NCI-H146 treated with DMSO at 0.1 percent for 48 hours (cell line): ENCODE results near the gene SUV39H2.
A peak's percentile ranks its signal among the peaks of the same experiment; 100 is the strongest.
"Not testable (repeated sequence)": the region's sequence is repeated elsewhere in the genome, so short reads cannot be mapped to it uniquely, and the experiment has no call there.

Experiments used
- DNase-seq: peaks from one replicate; lab custom pipeline; 2025; ENCODE audit not compliant: unreplicated experiment; lab: John Stamatoyannopoulos, UW

The SUV39H2 gene

DNA sequence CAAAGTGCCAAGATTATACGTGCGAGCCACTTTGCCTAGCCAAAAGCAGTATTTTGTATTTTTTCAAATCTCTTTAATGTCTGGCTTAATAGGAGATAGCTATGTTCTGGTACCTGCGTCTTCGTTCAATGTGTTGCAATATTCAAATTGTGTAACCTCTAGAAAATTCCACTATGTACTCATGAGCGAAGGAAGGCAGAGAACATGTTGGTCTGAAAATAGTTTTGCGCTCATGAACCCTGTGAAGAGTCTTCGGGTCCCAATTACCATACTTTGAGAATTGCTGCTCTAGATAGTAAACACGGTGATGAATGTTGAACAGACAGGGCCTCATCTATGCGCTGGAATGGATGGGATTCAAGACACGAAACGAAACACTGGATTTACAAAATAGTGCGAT lies 2.7 kb upstream of the SUV39H2 start:
- DNase-seq, result no peak

DNA sequence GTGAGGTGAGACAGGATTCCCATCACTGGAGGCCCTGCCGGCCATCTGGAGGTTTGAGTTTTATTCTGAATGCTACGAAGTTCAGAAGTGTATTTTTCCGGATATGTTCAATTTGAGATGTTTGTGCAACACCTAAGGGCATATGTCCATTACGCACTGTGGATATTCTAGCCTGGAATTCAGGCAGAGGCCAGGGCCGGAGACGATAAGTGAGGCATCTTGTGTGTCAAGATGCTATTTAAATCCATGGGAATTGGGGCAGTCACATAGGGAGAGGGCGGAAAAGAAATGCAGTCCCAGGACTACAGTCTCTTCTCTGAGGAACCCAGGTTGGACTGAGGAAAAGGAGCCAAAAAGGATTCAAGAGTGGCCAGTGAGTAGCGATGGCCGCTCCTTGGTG lies 1.9 kb upstream of the SUV39H2 start:
- no peak for DNase-seq

DNA sequence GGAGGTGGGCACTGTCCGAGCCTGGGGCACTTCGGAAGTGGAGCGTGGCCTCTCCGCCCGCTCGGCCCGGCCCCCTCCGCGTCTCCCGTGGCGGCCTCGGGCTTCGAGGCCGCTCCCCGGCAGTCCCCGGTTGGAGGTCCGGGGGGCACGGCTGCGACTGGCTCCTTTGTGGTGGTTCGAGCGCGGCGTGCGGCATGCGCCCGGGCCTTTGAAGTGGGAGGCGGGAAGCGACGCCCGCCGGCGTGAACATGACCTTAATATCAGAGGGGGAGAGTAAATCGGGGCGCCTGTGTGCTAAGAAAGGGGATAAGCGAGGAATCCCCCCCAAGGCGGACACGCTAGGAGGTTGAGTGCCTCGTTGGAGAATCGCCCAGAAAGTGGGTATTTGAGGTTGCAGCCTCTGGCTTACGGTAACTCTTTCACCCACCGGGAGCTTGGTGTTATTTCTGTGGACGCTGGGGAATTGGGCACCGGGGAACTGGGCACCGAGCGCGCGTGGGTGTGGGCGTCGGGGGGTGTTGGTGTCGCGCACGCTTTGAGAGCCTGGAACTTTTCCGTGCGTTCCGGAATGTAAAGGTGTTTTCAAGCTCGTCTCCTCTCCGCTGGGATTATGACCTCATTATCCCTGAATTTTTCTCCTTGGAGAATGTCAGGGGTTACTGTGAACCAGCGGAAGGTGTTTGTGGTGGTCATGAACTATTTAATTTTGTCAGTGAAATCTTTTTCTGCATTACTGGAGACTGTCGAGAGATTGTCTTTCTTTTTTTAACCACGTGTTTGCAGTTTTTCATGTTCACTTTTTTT lies 660 bp downstream of the SUV39H2 start:
- no peak for DNase-seq

DNA sequence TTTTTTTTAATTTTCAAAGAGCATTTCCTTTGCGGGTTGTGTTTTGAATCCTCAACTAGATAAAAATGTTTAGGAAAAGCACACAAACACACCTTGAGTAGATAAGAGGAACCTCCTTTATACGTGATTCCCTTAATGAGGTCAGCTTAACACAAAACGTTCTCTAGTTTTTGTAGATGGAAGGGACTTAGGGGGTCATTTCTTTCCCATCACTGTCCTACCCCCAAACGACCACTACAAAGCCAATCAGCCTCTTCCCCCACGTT lies 1.2 kb downstream of the SUV39H2 start:
- no peak for DNase-seq

DNA sequence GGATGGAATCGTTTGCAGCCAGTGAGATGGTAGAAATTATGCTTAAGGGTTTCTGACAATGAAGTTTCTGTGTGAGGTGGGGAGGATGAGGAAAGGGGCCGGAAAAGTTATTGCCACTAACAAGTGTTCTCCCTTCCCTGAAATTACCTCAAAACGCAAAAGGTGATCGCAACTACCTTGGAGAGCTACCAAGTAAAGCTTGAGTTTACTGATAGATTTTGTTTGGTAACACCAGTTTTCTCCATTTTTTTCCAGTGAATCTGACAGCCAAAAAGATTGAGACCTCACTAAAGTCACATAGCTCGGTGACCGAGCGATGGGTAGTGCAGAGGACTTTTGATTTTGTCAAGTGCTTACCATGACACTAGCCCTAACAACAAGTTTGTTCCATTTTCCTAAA lies 1.6 kb downstream of the SUV39H2 start:
- no peak for DNase-seq

DNA sequence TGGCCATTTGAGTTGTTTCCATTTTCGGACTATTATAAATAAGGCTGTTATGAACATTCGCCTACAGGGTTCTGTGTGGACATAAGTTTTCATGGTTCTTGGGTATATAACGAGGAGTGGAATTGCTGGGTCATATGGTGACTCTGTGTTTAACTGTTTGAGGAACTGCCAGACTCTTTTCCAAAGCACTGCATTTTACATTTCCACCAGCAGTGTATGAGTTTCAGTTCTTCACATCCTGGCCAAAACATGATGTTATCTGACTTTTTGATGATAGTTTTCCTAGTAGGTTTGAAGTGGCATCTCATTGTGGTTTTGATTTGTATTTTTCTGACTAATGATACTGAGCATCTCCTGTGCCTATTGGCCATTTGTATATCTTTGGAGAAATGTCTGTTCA lies 5.4 kb downstream of the SUV39H2 start:
- DNase-seq, result no peak

DNA sequence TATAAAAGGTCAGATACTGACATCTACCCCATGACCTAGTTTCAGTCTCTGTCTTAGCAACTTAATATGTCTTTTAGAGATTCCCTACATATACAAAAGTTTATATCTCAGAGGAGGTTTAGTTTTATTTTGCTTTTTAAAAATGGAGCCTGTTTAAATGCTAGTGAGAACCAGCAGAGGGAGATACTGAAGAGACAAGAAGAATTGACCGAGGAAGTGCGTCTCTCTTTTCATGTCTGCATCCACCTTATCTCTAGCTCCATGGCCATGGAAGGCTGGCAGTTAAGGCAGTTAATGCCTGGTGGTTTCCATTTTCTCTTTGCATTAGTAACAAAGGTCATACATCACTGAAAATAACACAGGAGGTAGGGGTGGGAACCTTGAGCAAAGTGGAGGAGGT lies 10.7 kb downstream of the SUV39H2 start:
- no peak for DNase-seq

DNA sequence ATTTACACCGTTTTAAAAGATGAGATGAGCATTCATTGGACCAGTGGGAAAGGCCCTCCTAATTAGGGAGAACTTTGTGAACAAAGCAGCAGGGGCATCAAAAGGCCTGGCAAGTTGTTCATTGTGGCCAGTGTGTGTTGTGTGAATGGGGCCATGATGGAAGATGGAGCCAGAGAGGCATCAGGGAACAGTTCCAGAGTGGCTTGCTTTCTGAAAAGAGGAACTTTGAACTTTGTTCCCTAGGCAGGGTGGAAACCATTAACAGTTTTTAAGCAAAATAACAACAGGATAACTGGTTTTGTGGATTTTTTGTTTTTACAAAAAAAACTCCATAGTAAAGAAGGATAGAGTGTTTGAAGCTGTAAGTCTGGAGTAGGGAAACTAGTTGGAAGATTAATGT lies 12.5 kb downstream of the SUV39H2 start:
- DNase-seq, result no peak

DNA sequence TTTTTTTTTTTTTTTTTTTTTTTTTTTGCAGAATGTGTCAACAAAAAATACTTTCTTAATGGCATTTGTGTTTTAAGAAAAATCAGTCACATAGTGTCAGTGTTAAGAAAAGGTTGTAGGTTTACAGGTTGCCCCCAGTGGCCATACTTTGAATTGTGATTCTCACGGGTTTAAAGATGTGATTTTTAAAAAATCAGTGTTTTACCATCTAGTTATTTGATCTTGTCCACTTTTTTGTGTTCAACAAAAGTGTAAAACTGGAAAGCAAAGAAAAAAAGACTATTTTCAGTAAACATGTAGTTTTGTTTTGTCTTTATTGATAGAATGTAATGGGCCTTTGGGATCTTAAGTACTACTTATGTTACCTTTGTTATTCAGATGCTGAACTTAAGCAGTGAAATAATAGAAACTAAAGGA lies 25.7 kb downstream of the SUV39H2 start:
- DNase-seq, result no peak

DNA sequence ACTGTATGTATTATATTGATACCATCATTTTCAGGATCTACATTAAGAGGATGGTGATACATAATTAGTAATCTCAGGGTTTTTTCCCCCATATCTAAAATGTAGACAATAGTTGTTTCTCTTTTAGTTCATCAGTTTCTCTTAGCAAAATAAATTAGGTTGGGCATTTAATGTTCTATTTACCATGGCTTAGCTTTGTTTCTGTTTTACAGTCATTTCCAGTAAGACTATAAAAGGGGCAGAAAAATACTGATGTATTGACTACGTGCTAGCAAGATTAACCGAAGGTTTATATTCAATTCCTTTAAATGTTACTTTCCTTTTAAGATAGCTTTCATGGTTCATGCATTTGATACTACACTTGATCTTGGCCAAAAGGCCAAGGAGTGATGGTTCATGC lies 26.2 kb downstream of the SUV39H2 start:
- no peak for DNase-seq

DNA sequence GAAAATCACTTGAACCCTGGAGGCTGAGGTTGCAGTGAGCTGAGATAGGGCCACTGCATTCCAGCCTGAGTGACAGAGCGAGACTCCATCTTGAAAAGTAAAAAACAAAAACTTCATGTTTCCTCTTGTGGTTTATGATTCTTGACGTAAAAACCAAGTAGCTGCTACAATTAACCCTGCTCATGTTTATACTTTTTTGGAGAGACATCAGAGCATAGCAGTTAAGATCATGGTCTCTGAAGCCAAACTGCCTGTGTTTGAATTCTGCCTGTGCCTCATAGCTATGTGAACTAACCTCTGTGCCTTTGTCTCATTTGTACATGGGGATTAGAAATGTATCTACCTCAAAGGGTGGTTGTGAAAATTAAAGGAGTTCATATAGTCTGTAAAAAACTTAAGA lies 27.2 kb downstream of the SUV39H2 start:
- no peak for DNase-seq

DNA sequence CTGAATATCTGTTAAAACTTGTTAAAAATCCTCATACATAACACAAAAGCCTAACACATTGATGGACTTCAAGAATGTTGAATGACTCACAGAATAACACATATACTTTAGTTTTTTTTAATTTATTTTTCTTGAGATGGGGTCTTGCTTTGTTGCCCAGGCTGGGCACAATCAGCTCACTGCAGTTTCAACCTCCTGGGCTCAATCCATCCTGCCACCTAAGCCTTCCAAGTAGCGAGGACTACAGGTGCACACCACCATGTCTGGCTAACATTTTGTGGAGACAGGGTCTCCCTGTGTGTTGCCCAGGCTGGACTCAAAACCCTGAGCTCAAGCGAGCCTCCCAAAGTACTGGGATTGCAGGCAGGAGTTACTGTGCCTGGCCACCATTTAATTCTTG lies 28.1 kb downstream of the SUV39H2 start:
- no peak for DNase-seq

DNA sequence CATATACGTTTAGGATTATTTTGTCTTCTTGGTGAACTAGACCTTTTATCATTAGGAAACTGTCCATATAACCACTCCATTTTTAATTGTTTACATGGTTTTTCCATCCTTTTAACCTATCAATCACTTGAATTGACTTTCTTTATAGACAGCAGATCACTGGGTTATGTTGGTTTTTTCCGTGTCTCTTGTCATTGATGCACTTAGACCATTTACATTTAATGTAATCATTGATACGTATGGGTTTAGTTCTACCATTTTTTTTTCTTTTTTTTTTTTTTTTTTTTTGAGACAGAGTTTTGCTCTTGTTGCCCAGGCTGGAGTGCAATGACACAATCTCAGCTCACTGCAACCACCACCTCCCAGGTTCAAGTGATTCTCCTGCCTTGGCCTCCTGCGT lies 28.9 kb downstream of the SUV39H2 start:
- not testable (repeated sequence) for DNase-seq

DNA sequence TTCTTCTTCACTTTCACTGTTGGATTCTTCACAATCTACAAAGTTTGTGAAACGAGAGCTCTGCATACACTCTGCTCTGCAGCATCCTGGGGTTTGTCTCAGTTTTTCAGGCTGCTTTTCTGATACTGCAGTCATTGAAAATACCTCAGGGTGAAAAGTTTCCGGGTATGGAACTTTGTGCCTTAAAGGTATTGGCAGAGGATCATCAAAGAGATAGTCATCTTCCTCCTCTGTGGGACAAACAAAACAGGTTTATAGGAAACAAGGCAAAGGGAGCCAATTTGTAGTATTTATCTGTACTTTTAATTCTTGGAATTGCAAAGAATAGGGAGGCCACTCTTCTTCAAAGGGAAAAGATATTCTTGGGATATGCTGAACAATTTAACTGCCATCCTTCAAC lies 30.4 kb downstream of the SUV39H2 start:
- DNase-seq, result no peak

DNA sequence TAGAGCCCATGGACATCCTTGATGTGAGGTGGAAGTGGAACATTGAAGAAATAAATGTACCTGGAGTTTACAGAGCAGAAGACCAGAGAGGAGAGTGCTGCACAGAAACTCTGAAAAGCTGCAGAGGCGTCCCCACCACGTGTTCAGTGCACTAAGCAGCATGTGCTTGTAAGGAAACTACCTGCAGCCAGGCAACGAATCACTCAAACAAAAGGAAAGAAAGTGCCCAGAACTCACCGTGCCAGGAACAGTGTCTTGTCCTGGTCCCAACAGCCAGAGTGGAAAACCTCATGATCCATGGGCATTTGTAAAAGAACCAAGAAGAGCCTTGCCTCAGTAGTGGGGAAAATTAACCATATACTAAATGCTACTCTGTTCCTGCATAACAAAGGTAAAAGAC lies 32.3 kb downstream of the SUV39H2 start:
- no peak for DNase-seq

DNA sequence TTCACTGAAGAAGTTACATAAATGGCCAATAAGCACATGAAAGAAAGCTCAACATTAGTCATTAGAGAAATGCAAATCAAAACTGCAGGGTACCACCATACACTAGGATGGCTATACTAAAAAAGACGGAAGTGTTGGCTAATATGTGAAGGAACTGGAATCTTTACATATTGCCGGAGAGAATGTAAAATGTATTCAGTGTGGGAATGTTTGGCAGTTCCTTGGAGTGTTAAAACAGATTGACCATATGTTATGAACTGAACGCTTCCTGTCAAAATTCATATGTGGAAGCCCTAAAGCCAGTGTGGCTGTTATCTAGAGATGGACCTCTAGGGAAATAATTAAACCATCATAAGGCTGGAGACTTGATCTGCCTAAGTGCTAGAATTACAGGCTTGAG lies 33.1 kb downstream of the SUV39H2 start:
- no peak for DNase-seq

DNA sequence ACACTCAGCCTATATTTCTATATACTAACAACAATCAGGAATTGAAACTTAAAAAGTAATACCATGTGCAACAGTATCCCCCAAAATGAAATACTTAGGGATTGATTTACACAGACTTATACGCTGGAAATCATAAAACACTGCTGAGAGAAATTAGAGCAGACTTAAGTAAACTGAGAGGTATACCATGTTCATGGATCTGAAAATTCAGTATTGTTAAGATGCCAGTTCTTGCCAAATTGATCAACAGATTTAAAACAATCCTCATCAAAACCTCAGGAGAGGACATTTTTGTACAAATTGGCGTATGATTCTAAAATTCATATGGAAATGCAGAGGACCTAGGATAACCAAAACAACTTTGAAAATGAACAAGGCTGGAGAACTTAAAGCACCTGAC lies 37.9 kb downstream of the SUV39H2 start:
- no peak for DNase-seq

DNA sequence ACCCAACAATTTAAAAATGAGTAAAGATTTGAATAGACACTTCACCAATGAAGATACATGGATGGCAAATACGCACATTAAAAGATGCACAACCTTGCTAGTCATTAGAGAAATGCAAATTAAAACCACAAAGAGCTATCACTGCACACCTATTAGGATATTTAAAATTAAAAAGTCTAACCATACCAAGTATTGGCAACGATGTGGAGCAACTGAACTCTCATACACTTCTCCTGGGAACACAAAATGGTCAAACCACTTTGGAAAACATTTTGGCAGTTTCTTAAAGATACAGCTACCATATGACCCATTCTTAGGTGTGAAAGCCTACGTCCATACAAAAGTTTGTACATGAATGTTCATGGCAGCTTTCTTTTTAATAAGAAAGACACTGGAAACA lies 39.2 kb downstream of the SUV39H2 start:
- no peak for DNase-seq

DNA sequence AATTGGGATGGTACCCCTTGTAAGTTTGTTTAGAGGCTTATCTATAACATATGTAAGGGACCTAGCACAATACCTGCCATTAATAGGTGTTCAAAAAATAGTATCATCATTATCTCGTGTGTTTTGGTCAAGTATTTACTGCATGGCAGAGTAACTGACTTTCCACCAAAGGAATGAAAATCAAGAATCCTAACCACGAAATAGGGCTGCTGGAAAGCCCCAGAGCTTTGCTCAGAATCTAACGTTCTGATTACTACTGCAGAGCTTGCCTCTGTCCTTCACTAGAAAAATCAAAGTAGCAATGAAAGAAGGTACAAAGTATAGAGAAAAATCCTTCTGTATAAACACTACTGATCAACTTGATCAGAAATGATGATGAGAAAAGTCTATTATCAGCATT lies 40.3 kb downstream of the SUV39H2 start:
- no peak for DNase-seq

DNA sequence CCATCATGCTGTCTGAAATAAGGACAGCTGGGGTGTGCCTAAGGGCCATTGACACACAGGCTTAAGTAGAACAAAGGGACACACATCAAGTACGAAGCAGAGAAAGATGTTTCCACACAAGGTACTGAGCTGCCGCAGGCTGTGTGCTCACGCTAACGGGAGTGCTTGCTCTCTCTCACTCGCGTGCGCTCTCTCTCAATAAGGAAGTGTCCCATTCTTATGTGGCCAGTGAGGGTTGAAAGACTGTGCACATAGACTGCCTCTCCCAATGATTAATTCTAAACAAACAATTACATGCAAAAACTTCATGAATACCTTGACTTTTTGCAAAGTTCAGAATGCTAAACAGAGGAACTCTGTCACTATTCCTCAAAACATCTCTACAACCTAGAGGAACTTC lies 45.3 kb downstream of the SUV39H2 start:
- DNase-seq, result no peak

DNA sequence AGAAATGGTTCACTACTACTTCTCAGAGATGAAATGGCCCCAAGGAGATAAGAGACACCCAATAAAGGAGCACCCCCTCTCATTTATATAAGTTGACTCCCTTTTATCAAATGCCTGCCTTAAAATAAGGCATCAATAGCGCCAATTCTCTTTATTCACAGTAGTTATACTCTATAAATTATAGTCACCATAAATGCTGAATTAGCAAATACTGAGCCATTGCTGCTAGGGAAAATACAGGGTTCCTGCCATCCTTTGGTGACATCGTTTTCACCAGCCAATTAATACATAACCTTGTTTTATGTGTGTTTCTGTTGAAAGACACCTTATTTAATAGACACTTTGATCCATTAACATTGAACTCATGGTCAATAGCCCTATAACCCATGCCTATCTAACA lies 46.6 kb downstream of the SUV39H2 start:
- no peak for DNase-seq

DNA sequence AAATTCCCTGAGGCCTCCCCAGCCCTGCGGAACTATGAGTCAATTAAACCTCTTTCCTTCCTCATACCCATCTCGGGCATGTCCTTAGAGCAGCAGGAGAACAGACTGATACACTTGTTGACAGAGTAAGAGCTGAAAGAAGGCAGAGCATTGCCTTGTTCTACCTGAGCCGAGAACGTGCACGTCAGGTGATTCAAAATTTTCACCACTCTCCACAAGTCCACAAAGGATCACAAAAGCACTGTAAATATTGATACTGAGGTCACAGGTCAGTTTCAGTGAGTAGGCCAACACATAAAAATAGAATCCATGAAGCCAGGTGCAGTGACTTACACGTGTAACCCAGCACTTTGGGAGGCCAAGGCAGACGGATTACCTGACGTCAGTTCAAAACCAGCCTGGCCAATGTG lies 47.4 kb downstream of the SUV39H2 start:
- peak; percentile 23 for DNase-seq

DNA sequence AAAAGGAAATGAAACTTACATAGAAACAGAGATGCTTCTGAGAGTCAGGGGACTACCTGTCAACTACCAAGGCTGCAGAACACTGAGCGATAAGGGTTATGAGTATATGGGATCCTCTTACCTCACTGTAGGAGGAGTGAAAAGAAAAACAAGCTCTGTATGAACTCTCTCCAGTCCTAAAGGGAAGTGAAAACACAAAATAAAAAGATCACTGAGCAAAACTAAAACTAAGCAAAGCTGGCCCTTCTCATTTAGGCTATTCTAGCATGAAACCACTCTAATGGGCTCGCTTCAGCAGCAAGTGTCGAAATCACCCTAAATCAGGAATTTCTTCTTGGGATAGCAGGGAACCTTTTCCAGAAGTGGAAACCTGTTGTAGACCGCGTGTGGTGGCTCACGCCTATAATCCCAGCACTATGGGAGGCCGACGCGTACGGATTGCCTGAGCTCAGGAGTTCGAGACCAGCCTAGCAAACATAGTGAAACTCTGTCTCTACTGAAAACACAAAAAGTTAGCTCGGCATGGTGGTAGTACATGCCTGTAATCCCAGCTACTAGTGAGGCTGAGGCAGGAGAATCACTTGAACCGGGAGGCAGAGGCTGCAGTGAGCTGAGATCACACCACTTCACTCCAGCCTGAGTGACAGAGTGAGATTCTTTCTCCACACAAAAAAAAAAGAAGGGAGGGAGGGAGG lies 48.2 kb downstream of the SUV39H2 start:
- no peak for DNase-seq
